ENCODE data around the gene AQP5. TPM values are rescaled to one million over a fixed set of nuclear protein-coding genes. Genes with fewer than 3 reads are reported as not detected.
"Not testable (repeated sequence)": the region's sequence is repeated elsewhere in the genome, so short reads cannot be mapped to it uniquely, and the experiment has no call there.

AQP5 gene
- total RNA-seq, 3 donors from 2014 or later (not counting 1 experiment from before 2014, with no cell fraction given), result not detected

DNA sequence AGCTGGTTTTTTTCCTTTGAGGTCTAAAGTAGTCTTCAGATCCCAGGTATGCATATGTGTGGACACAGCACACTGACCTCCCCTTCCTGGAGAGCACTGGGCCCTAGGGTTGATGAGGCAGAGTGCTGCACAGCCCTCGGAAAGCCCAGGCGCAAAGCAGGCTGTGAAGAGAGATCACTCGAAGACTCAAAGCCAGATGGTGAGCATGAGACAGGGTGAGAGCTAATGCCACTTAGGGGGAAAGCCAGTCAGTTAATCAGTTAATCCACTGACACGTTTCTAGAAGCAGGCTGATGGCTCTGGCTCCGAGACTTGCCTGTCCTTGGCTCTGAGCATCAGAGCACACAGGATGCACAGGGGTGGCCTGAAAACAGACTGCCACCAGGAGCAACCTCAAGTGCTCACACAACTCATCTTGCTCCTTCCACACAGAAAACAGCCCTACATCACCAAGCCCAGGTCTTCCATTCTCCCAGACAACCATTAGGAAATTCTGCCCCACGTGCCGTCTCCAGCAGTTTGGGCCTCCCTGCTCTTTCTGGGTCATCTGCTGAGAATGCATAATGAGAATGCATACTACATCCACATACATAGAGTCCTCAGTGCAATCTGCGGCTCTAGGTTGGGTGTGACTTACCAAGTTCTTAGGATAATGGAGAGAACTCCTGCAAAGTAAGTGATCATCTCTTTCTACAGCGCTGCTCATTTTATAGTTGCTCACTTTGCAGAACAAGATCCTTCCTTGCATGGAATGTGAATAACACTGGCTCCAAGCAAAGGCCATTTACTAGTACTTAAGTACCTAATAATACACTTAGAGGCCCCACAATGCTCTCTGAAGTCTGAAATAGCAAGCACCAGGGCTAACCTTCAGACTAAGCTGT, 23.0 kb downstream of the AQP5 start:
- Histone ChIP-seq H3K27me3 (ENCODE audit: control insufficient read depth, insufficient read depth, low read length) (no peaks in the 10 kb centered on the region), H3K36me3 (ENCODE audit: control insufficient read depth, insufficient read depth, low read length) (peaks cover under 1% of the 10 kb centered on the region), H3K9me3 (ENCODE audit: control insufficient read depth, insufficient read depth, low read length) (no peaks in the 10 kb centered on the region), H3K4me3 (ENCODE audit: low read length) (no peak overlapping the region), H3K4me1 (ENCODE audit: control insufficient read depth, insufficient read depth, low read length) (peaks cover 10% of the 10 kb centered on the region), H3K27ac (ENCODE audit: low read length) (no peak overlapping the region)
- H3K27me3 Mint-ChIP-seq (ENCODE audit: low read depth in 2 of 2), result no peaks in the 10 kb centered on the region
- H3K9me3 Mint-ChIP-seq, result no peaks in the 10 kb centered on the region
- WGBS (ENCODE audit: insufficient coverage), result 99% methylated on average over 9 of the region's 9 CpGs
- H3K4me1 Mint-ChIP-seq, result no peaks in the 10 kb centered on the region
- H3K27ac Mint-ChIP-seq, result no peak overlapping the region
- TF ChIP-seq, protein P1, sequence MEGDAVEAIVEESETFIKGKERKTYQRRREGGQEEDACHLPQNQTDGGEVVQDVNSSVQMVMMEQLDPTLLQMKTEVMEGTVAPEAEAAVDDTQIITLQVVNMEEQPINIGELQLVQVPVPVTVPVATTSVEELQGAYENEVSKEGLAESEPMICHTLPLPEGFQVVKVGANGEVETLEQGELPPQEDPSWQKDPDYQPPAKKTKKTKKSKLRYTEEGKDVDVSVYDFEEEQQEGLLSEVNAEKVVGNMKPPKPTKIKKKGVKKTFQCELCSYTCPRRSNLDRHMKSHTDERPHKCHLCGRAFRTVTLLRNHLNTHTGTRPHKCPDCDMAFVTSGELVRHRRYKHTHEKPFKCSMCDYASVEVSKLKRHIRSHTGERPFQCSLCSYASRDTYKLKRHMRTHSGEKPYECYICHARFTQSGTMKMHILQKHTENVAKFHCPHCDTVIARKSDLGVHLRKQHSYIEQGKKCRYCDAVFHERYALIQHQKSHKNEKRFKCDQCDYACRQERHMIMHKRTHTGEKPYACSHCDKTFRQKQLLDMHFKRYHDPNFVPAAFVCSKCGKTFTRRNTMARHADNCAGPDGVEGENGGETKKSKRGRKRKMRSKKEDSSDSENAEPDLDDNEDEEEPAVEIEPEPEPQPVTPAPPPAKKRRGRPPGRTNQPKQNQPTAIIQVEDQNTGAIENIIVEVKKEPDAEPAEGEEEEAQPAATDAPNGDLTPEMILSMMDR (IDR thresholded peaks at IDR 0.05), result no peak
- H3K4me3 Mint-ChIP-seq, result no peak overlapping the region
- intact Hi-C loops (cut with micrococcal nuclease), result no loop called here
- no peaks in the 10 kb centered on the region for H3K36me3 Mint-ChIP-seq
- ATAC-seq (no peak), DNase-seq (no peak)

DNA sequence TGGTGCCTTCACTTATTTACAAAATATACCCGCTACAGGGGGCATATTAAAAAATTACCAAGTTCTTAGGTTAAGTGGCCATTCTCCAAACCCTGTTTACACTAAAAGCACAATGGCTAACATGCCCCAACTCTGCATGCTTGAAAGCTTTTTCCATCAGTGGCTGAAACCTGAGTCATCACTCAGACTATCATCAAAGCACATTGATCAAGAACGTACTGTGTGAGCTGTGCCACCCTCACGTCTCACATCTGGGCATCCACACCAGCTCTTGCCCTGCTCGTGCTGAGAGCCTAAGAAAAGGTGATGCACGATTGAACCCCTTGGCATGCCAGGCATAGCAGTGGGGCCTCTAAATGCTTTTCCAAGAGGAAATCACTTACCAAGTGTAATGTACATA, 24.3 kb downstream of the AQP5 start:
- H3K4me3 Mint-ChIP-seq, result no peak overlapping the region
- TF ChIP-seq, protein P1 (IDR thresholded peaks at IDR 0.05), result no peak

DNA sequence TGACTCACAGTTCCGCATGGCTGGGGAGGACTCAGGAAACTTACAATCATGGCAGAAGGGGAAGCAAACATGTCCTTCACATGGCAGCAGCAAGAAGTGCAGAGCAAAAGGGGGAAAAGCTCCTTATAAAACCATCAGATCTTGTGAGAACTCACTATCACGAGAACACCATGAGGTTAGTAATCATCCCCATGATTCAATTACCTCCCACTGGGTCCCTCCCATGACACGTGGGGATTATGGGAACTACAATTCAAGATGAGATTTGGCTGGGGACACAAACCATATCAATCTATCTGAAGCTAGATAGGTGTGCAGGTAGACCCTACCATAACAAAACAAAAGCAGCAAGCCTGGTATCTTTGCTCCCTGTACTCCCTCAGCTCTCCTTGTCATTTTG, 24.8 kb downstream of the AQP5 start:
- H3K27me3 ChIP-seq (ENCODE audit: control insufficient read depth, insufficient read depth, low read length); H3K4me3 Mint-ChIP-seq; DNase-seq; ATAC-seq; intact Hi-C loops (cut with micrococcal nuclease); H3K27ac ChIP-seq (ENCODE audit: low read length); H3K4me3 ChIP-seq (ENCODE audit: low read length); H3K36me3 ChIP-seq (ENCODE audit: control insufficient read depth, insufficient read depth, low read length); H3K4me1 Mint-ChIP-seq; H3K9me3 Mint-ChIP-seq; H3K4me1 ChIP-seq (ENCODE audit: control insufficient read depth, insufficient read depth, low read length); H3K9me3 ChIP-seq (ENCODE audit: control insufficient read depth, insufficient read depth, low read length); H3K27me3 Mint-ChIP-seq (ENCODE audit: low read depth in 2 of 2); H3K36me3 Mint-ChIP-seq: not testable (repeated sequence)
- WGBS (ENCODE audit: insufficient coverage), result 100% methylated on average over 3 of the region's 3 CpGs
- peak overlapping the region in 1 of 2 donors; percentile 13 for H3K27ac Mint-ChIP-seq

More for the DNA sequence above, 24.3 kb downstream of the AQP5 start:
- peak overlapping the region in 1 of 2 donors; percentile 13 for H3K27ac Mint-ChIP-seq
- no peak for DNase-seq
- no peak overlapping the region for H3K27ac ChIP-seq (ENCODE audit: low read length)
- no peaks in the 10 kb centered on the region for H3K27me3 ChIP-seq (ENCODE audit: control insufficient read depth, insufficient read depth, low read length)
- no peaks in the 10 kb centered on the region for H3K9me3 Mint-ChIP-seq
- 90% methylated on average over 5 of the region's 5 CpGs for WGBS (ENCODE audit: insufficient coverage)
- no peak overlapping the region for H3K4me3 ChIP-seq (ENCODE audit: low read length)
- H3K4me1 ChIP-seq (ENCODE audit: control insufficient read depth, insufficient read depth, low read length), result peaks cover 10% of the 10 kb centered on the region
- H3K27me3 Mint-ChIP-seq (ENCODE audit: low read depth in 2 of 2), result no peaks in the 10 kb centered on the region
- H3K4me1 Mint-ChIP-seq, result no peaks in the 10 kb centered on the region
- peaks cover 4% of the 10 kb centered on the region for H3K36me3 ChIP-seq (ENCODE audit: control insufficient read depth, insufficient read depth, low read length)
- intact Hi-C loops (cut with micrococcal nuclease), result no loop called here
- H3K36me3 Mint-ChIP-seq, result no peaks in the 10 kb centered on the region
- H3K9me3 ChIP-seq (ENCODE audit: control insufficient read depth, insufficient read depth, low read length), result no peaks in the 10 kb centered on the region
- no peak for ATAC-seq

DNA sequence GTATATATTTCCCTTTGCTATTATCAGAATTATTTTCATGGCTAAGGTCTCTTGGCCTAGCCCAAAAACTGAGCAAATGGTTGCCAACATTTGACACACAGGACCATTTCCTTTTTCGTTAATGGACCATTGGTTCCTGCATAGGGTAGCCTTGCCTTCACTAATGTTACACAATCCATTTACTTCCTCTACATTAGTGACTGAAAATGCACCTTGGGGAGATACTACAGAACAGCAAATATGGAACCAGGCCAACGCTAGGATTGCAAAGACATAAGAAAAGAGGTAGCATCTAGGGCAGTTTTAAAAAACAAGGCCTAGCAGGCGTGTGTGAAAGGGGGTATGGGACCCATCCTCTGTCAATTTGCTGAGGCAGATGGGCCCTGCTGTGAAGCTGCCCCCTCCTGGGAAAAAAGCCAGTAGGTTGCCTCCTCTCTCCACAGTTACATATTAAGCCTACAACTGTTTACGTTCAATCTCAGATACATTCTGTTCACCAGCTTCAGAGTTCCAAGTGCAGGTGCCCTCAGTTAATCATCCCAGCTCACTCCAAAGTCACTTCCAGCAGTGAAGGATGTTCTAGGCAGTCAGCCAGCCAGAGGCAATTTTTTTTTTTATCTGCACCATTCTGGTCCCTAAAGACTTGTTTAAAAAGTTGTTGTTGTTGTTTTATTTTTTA, 26.1 kb downstream of the AQP5 start:
- no peaks in the 10 kb centered on the region for H3K27me3 Mint-ChIP-seq (ENCODE audit: low read depth in 2 of 2)
- no peaks in the 10 kb centered on the region for H3K4me1 Mint-ChIP-seq
- TF ChIP-seq, protein P1 (IDR thresholded peaks at IDR 0.05), result no peak
- Histone ChIP-seq H3K9me3 (ENCODE audit: control insufficient read depth, insufficient read depth, low read length) (no peaks in the 10 kb centered on the region), H3K27me3 (ENCODE audit: control insufficient read depth, insufficient read depth, low read length) (no peaks in the 10 kb centered on the region), H3K4me3 (ENCODE audit: low read length) (no peak overlapping the region), H3K4me1 (ENCODE audit: control insufficient read depth, insufficient read depth, low read length) (peaks cover 6% of the 10 kb centered on the region), H3K27ac (ENCODE audit: low read length) (no peak overlapping the region), H3K36me3 (ENCODE audit: control insufficient read depth, insufficient read depth, low read length) (peaks cover 14% of the 10 kb centered on the region)
- H3K27ac Mint-ChIP-seq, result peak overlapping the region in 1 of 2 donors; percentile 14
- ATAC-seq, result peak in 1 of 3 donors; percentile 50
- H3K36me3 Mint-ChIP-seq, result no peaks in the 10 kb centered on the region
- no peak for DNase-seq
- WGBS (ENCODE audit: insufficient coverage), result 86% methylated on average over 4 of the region's 4 CpGs
- intact Hi-C loops (cut with micrococcal nuclease), result no loop called here
- H3K4me3 Mint-ChIP-seq, result no peak overlapping the region
- H3K9me3 Mint-ChIP-seq, result no peaks in the 10 kb centered on the region

- H3K27ac Mint-ChIP-seq; H3K4me3 Mint-ChIP-seq; ATAC-seq; H3K9me3 ChIP-seq (ENCODE audit: control insufficient read depth, insufficient read depth, low read length); DNase-seq; H3K4me1 ChIP-seq (ENCODE audit: control insufficient read depth, insufficient read depth, low read length); H3K27ac ChIP-seq (ENCODE audit: low read length); H3K27me3 Mint-ChIP-seq (ENCODE audit: low read depth in 2 of 2); H3K9me3 Mint-ChIP-seq; H3K27me3 ChIP-seq (ENCODE audit: control insufficient read depth, insufficient read depth, low read length); H3K36me3 Mint-ChIP-seq; intact Hi-C loops (cut with micrococcal nuclease); H3K4me1 Mint-ChIP-seq; H3K4me3 ChIP-seq (ENCODE audit: low read length): not testable (repeated sequence)
- H3K36me3 ChIP-seq (ENCODE audit: control insufficient read depth, insufficient read depth, low read length), result peaks cover 20% of the 10 kb centered on the region
- WGBS (ENCODE audit: insufficient coverage), result no CpG with 5 or more reads among the region's 2 CpGs
Observed at GRCh38 chr12:49989400-49989799, 27.7 kb downstream of the AQP5 start.

Data from natural killer cell (primary cell).